HL-60 (cell line): Measurements from ENCODE around the gene EFNA3.

Experiments used
- POLR2AphosphoS5 ChIP-seq: IDR thresholded peaks from 2 replicates; pipeline ENCODE4 v1.6.1; 2012; ENCODE audit warnings: low read depth
- REST ChIP-seq: IDR thresholded peaks from 2 replicates; pipeline ENCODE4 v1.6.1; 2012; ENCODE audit warnings: low read depth; ENCODE audit not compliant: insufficient replicate concordance
- TF ChIP-seq, protein P1 (sequence below): IDR thresholded peaks from one replicate; pipeline ENCODE4 v1.5.1; 2011; ENCODE audit warnings: low read length, control low read depth, inconsistent platforms; ENCODE audit not compliant: insufficient read depth

- TF ChIP-seq POLR2AphosphoS5 (no peak), REST (no peak)
- TF ChIP-seq, protein P1, sequence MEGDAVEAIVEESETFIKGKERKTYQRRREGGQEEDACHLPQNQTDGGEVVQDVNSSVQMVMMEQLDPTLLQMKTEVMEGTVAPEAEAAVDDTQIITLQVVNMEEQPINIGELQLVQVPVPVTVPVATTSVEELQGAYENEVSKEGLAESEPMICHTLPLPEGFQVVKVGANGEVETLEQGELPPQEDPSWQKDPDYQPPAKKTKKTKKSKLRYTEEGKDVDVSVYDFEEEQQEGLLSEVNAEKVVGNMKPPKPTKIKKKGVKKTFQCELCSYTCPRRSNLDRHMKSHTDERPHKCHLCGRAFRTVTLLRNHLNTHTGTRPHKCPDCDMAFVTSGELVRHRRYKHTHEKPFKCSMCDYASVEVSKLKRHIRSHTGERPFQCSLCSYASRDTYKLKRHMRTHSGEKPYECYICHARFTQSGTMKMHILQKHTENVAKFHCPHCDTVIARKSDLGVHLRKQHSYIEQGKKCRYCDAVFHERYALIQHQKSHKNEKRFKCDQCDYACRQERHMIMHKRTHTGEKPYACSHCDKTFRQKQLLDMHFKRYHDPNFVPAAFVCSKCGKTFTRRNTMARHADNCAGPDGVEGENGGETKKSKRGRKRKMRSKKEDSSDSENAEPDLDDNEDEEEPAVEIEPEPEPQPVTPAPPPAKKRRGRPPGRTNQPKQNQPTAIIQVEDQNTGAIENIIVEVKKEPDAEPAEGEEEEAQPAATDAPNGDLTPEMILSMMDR, result no peak
These were observed 7.7 kb upstream of the EFNA3 start for GRCh38 chr1:155070721-155071569.
